ENCODE measurements around the gene SH3RF2. TPM values are rescaled to one million over a fixed set of nuclear protein-coding genes. Genes with fewer than 3 reads are reported as not detected.

The SH3RF2 gene
- total and polyA plus RNA-seq, 4 donors, result 1.0 to 10.5 (median 4.9) TPM

DNA sequence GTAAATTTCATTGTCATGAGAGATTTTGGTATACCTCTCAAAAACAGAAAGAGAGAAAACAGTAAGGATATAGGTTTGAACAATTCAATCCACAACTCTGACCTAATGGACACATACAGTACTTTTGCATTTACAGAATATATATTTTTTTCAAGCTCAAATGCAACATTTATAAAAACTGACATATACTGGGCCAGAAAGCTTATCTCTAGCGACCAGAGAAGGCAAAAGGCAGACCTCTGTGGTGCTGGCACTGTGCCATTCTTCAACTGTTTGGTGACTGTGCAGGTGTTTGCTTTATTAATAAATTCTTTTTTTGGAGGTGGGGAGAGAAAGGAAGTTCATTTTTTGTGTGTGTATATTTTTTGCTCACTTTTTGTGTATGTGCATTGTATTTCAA, 175.0 kb downstream of the SH3RF2 start:
- no peak overlapping the region for H3K9ac ChIP-seq (ENCODE audit: low read depth in 1 of 2, low read length in 2 of 2)
- DNase-seq (ENCODE audit: low spot score), result peak; percentile 67
- 64% methylated on average over 1 of the region's 1 CpG for WGBS
- H3K9me3 ChIP-seq (ENCODE audit: control insufficient read depth in 4 of 4, low read length in 3 of 4), result no peaks in the 10 kb centered on the region
- peaks cover 6 to 27% (median 11%) of the 10 kb centered on the region in 4 donors for H3K36me3 ChIP-seq (ENCODE audit: control insufficient read depth in 4 of 4, insufficient read depth in 3 of 4, low read depth in 1 of 4, low read length in 3 of 4)
- H3K4me3 ChIP-seq (ENCODE audit: low read depth in 1 of 3, low read length in 3 of 3), result no peak overlapping the region
- no peaks in the 10 kb centered on the region for H3K4me1 ChIP-seq (ENCODE audit: control insufficient read depth in 4 of 4, insufficient read depth in 4 of 4, low read length in 3 of 4)
- no peaks in the 10 kb centered on the region for H3K27me3 ChIP-seq (ENCODE audit: control insufficient read depth in 4 of 4, insufficient read depth in 4 of 4, low read length in 3 of 4)
- TF ChIP-seq FOXA2 (IDR thresholded peaks at IDR 0.05) (no peak), REST (IDR thresholded peaks at IDR 0.05) (no peak), ZBTB33 (IDR thresholded peaks at IDR 0.05) (no peak), HNF4G (IDR thresholded peaks at IDR 0.05) (no peak), RXRA (IDR thresholded peaks at IDR 0.05) (no peak), NR2F2 (IDR thresholded peaks at IDR 0.05) (no peak), SP1 (IDR thresholded peaks at IDR 0.05) (no peak), HNF4A (conservative IDR thresholded peaks at IDR 0.05) (no peak), YY1 (IDR thresholded peaks at IDR 0.05) (no peak)
- TF ChIP-seq, protein P1, sequence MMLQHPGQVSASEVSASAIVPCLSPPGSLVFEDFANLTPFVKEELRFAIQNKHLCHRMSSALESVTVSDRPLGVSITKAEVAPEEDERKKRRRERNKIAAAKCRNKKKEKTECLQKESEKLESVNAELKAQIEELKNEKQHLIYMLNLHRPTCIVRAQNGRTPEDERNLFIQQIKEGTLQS (IDR thresholded peaks at IDR 0.05), result no peak
- no peak overlapping the region for H3K27ac ChIP-seq (ENCODE audit: low read depth in 1 of 2, low read length in 2 of 2)

GRCh38 chr5:146112476-146112875, 176.1 kb downstream of the SH3RF2 start:
- no peak overlapping the region for H3K4me3 ChIP-seq (ENCODE audit: low read depth in 1 of 3, low read length in 3 of 3)
- no peaks in the 10 kb centered on the region for H3K9me3 ChIP-seq (ENCODE audit: control insufficient read depth in 4 of 4, low read length in 3 of 4)
- TF ChIP-seq, protein P1 (IDR thresholded peaks at IDR 0.05), result no peak
- TF ChIP-seq CTCF (IDR thresholded peaks at IDR 0.05; ENCODE audit: low read depth, low read length, missing input control) (no peak), EGR1 (IDR thresholded peaks at IDR 0.05; ENCODE audit: low read depth in 2 of 2) (no peak), TAF1 (conservative IDR thresholded peaks at IDR 0.05) (no peak), SP1 (IDR thresholded peaks at IDR 0.05) (no peak), YY1 (IDR thresholded peaks at IDR 0.05) (no peak), HNF4G (IDR thresholded peaks at IDR 0.05) (no peak), RXRA (IDR thresholded peaks at IDR 0.05) (no peak), NR2F2 (IDR thresholded peaks at IDR 0.05) (no peak), JUND (IDR thresholded peaks at IDR 0.05) (no peak), GABPA (IDR thresholded peaks at IDR 0.05 in 1 of 2, conservative IDR thresholded peaks at IDR 0.05 in 1 of 2) (no peak), HNF4A (conservative IDR thresholded peaks at IDR 0.05) (no peak), REST (IDR thresholded peaks at IDR 0.05) (no peak), RAD21 (IDR thresholded peaks at IDR 0.05) (no peak), FOXA2 (IDR thresholded peaks at IDR 0.05) (no peak), ZBTB33 (IDR thresholded peaks at IDR 0.05) (no peak)
- TF ChIP-seq, protein P2, sequence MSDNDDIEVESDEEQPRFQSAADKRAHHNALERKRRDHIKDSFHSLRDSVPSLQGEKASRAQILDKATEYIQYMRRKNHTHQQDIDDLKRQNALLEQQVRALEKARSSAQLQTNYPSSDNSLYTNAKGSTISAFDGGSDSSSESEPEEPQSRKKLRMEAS (IDR thresholded peaks at IDR 0.05), result no peak
- no peak overlapping the region for H3K27ac ChIP-seq (ENCODE audit: low read depth in 1 of 2, low read length in 2 of 2)
- no peaks in the 10 kb centered on the region for H3K4me1 ChIP-seq (ENCODE audit: control insufficient read depth in 4 of 4, insufficient read depth in 4 of 4, low read length in 3 of 4)
- DNase-seq (ENCODE audit: low spot score), result no peak
- 85% methylated on average over 5 of the region's 5 CpGs for WGBS
- no peaks in the 10 kb centered on the region for H3K27me3 ChIP-seq (ENCODE audit: control insufficient read depth in 4 of 4, insufficient read depth in 4 of 4, low read length in 3 of 4)
- no peak overlapping the region for H3K9ac ChIP-seq (ENCODE audit: low read depth in 1 of 2, low read length in 2 of 2)
- H3K36me3 ChIP-seq (ENCODE audit: control insufficient read depth in 4 of 4, insufficient read depth in 3 of 4, low read depth in 1 of 4, low read length in 3 of 4), result peaks cover 6 to 29% (median 11%) of the 10 kb centered on the region in 4 donors

Measured in liver (tissue), 9 donors.